Brain microvascular endothelial cell (primary cell): ENCODE data around the gene C10orf90.

Experiments used
- DNase-seq: peaks from one replicate; pipeline ENCODE4 v3.0.0-alpha.2; 2020
- H3K27ac ChIP-seq: fragments of 250-450 bp; sonication (Bioruptor Pico); 2 replicates; pipeline ENCODE4 v1.5.1; 2020; ENCODE audit warnings: mild to moderate bottlenecking, moderate library complexity
- H3K27me3 ChIP-seq: fragments of 250-450 bp; sonication (Bioruptor Pico); replicated peaks from 2 replicates; pipeline ENCODE4 v1.5.1; 2020; ENCODE audit warnings: mild to moderate bottlenecking
- H3K36me3 ChIP-seq: fragments of 250-450 bp; sonication (Bioruptor Pico); replicated peaks from 2 replicates; pipeline ENCODE4 v1.5.1; 2020; ENCODE audit warnings: mild to moderate bottlenecking
- H3K4me3 ChIP-seq: 2 replicates; pipeline ENCODE4 v1.5.1; 2011; ENCODE audit warnings: low read depth, mild to moderate bottlenecking, control low read depth, low read length, moderate library complexity
- CTCF ChIP-seq: IDR thresholded peaks from 2 replicates; pipeline ENCODE4 v1.5.1; 2011; ENCODE audit warnings: low read depth, mild to moderate bottlenecking, moderate library complexity, low read length, control low read depth, inconsistent platforms; ENCODE audit errors: missing control alignments
- in situ Hi-C: cut with HindIII; loops from 2 replicates; pipeline ENCODE4 v1.10.0; 2017; ENCODE audit warnings: low sequenced_read_pairs, low pct_ligation_motif_present

Gene C10orf90

GRCh38 chr10:126684171-126684745 lies 13.8 kb upstream of the C10orf90 start:
- DNase-seq = no peak
- Histone ChIP-seq H3K4me3 (no peak overlapping the region), H3K27ac (no peak overlapping the region), H3K36me3 (no peaks in the 10 kb centered on the region), H3K27me3 (no peaks in the 10 kb centered on the region)
- in situ Hi-C loops = no loop called here
- no peak for TF ChIP-seq CTCF

- DNase-seq = no peak
- Histone ChIP-seq H3K4me3 (no peak overlapping the region), H3K27ac (no peak overlapping the region), H3K27me3 (no peaks in the 10 kb centered on the region), H3K36me3 (no peaks in the 10 kb centered on the region)
- TF ChIP-seq CTCF = no peak
- in situ Hi-C loops = no loop called here
Measured at GRCh38 chr10:126683466-126683865, 13.0 kb upstream of the C10orf90 start.

- Histone ChIP-seq H3K27me3 (no peaks in the 10 kb centered on the region), H3K4me3 (no peak overlapping the region), H3K36me3 (no peaks in the 10 kb centered on the region), H3K27ac (no peak overlapping the region)
- no peak for DNase-seq
- TF ChIP-seq CTCF = no peak
- in situ Hi-C loops = no loop called here
Measured at GRCh38 chr10:126675656-126676438, 5.4 kb upstream of the C10orf90 start.

GRCh38 chr10:126674741-126675515 lies 4.4 kb upstream of the C10orf90 start:
- in situ Hi-C loops = no loop called here
- no peak for TF ChIP-seq CTCF
- no peak for DNase-seq
- Histone ChIP-seq H3K27me3 (no peaks in the 10 kb centered on the region), H3K27ac (no peak overlapping the region), H3K36me3 (no peaks in the 10 kb centered on the region), H3K4me3 (no peak overlapping the region)

DNA sequence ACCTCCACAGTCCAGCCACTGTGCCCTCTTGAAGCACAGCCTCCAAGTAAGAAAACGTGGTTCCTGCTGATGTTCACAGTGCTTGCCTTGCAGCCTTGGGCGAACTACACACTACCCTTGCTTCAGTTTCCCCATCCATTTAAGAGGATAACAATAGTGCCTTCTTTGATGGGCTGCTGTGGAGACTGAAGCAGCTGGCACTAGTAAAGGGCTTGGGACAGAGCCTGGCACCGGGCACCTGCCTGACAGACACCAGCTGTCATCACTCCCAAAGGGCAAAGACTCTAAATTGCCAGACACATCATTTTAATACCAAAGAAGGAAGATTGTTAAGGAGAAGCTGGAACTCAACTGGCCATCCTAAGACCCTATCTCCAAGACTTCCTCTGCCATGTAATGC lies 3.1 kb upstream of the C10orf90 start:
- no peak for TF ChIP-seq CTCF
- in situ Hi-C loops = no loop called here
- Histone ChIP-seq H3K4me3 (no peak overlapping the region), H3K27ac (no peak overlapping the region), H3K27me3 (no peaks in the 10 kb centered on the region), H3K36me3 (no peaks in the 10 kb centered on the region)
- DNase-seq = no peak
